DOHH2 (cell line): ENCODE data around the gene HIVEP3.

Experiments
- H3F3A ChIP-seq: fragments of 200-600 bp; sonication (generic), shearing (Covaris generic); 2 replicates; pipeline ENCODE4 v1.6.0; 2016; ENCODE audit warnings: antibody characterized with exemption, mild to moderate bottlenecking; ENCODE audit not compliant: control insufficient read depth, insufficient read depth
- H3K27ac ChIP-seq: fragments of 200-600 bp; sonication (generic); 2 replicates; pipeline ENCODE4 v1.5.1; 2014; ENCODE audit warnings: low read depth, mild to moderate bottlenecking, low read length, moderate library complexity
- H3K27me3 ChIP-seq: fragments of 200-600 bp; sonication (generic); 2 replicates; pipeline ENCODE4 v1.6.1; 2014; ENCODE audit warnings: mild to moderate bottlenecking, low read length, mixed read lengths; ENCODE audit not compliant: control insufficient read depth
- H3K36me3 ChIP-seq: fragments of 200-600 bp; sonication (generic); 2 replicates; pipeline ENCODE4 v1.6.1; 2014; ENCODE audit warnings: mild to moderate bottlenecking, low read length, moderate library complexity, mixed read lengths; ENCODE audit not compliant: control insufficient read depth
- H3K4me1 ChIP-seq: fragments of 200-600 bp; sonication (generic); 2 replicates; pipeline ENCODE4 v1.6.1; 2014; ENCODE audit warnings: mild to moderate bottlenecking, low read length, mixed read lengths; ENCODE audit not compliant: control insufficient read depth
- H3K4me2 ChIP-seq: fragments of 200-600 bp; sonication (generic); 2 replicates; pipeline ENCODE4 v1.6.0; 2014; ENCODE audit warnings: mild to moderate bottlenecking, low read length, moderate library complexity
- H3K4me3 ChIP-seq: fragments of 200-600 bp; sonication (generic); 2 replicates; pipeline ENCODE4 v1.5.1; 2014; ENCODE audit warnings: mild to moderate bottlenecking, low read length, mixed read lengths
- H3K79me2 ChIP-seq: fragments of 200-600 bp; sonication (generic); 2 replicates; pipeline ENCODE4 v1.6.1; 2014; ENCODE audit warnings: mild to moderate bottlenecking, low read length, mixed read lengths; ENCODE audit not compliant: control insufficient read depth
- H3K9me2 ChIP-seq: fragments of 200-600 bp; sonication (generic); replicated peaks from 2 replicates; pipeline ENCODE4 v1.6.1; 2014; ENCODE audit warnings: mild to moderate bottlenecking, low read length, mixed read lengths; ENCODE audit not compliant: control insufficient read depth
- H3K9me3 ChIP-seq: fragments of 200-600 bp; sonication (generic); 2 replicates; pipeline ENCODE4 v1.6.1; 2014; ENCODE audit warnings: antibody characterized with exemption, low read length, mixed read lengths; ENCODE audit not compliant: control insufficient read depth, insufficient read depth
- H4K20me1 ChIP-seq: fragments of 200-600 bp; sonication (generic); 2 replicates; pipeline ENCODE4 v1.6.0; 2014; ENCODE audit warnings: low read depth, mild to moderate bottlenecking, antibody characterized with exemption, low read length, moderate library complexity; ENCODE audit not compliant: control insufficient read depth, insufficient read depth
- EZH2phosphoT487 ChIP-seq: fragments of 200-600 bp; sonication (generic); IDR thresholded peaks from 2 replicates; pipeline ENCODE4 v1.6.1; 2017; ENCODE audit warnings: borderline replicate concordance, mild to moderate bottlenecking, antibody characterized with exemption, low read length, moderate library complexity, mixed read lengths
- TF ChIP-seq, protein P1 (sequence below): fragments of 200-600 bp; sonication (generic); IDR thresholded peaks from one replicate; pipeline ENCODE4 v1.5.1; 2014; ENCODE audit warnings: antibody characterized with exemption, mild to moderate bottlenecking, low read depth, low read length; ENCODE audit not compliant: poor library complexity, severe bottlenecking

Gene HIVEP3

DNA sequence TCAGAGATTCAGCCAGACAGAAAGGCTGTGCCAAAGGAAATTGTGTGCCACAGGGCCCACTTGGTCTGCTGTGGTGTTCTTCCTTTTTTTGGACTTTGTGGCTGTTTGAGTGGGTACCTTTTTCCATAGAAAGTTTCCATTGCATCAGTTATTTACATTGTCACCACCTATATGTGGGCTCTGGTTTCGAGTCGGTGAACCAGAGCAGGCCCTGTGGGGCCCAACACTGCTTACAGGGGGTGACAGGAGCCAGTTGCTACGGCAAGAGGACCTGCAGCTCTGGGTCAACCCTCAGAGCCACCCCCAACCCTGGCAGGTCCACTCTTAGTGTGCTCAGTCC, 277.3 kb downstream of the HIVEP3 start:
- no peaks in the 10 kb centered on the region for H3F3A ChIP-seq
- H3K27me3 ChIP-seq: no peaks in the 10 kb centered on the region
- H3K79me2 ChIP-seq: no peaks in the 10 kb centered on the region
- H3K9me3 ChIP-seq: no peaks in the 10 kb centered on the region
- H3K4me1 ChIP-seq: no peaks in the 10 kb centered on the region
- H3K4me3 ChIP-seq: no peak overlapping the region
- TF ChIP-seq, protein P1, sequence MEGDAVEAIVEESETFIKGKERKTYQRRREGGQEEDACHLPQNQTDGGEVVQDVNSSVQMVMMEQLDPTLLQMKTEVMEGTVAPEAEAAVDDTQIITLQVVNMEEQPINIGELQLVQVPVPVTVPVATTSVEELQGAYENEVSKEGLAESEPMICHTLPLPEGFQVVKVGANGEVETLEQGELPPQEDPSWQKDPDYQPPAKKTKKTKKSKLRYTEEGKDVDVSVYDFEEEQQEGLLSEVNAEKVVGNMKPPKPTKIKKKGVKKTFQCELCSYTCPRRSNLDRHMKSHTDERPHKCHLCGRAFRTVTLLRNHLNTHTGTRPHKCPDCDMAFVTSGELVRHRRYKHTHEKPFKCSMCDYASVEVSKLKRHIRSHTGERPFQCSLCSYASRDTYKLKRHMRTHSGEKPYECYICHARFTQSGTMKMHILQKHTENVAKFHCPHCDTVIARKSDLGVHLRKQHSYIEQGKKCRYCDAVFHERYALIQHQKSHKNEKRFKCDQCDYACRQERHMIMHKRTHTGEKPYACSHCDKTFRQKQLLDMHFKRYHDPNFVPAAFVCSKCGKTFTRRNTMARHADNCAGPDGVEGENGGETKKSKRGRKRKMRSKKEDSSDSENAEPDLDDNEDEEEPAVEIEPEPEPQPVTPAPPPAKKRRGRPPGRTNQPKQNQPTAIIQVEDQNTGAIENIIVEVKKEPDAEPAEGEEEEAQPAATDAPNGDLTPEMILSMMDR: no peak
- TF ChIP-seq EZH2phosphoT487: no peak
- H3K36me3 ChIP-seq: no peaks in the 10 kb centered on the region
- no peaks in the 10 kb centered on the region for H4K20me1 ChIP-seq
- no peak overlapping the region for H3K27ac ChIP-seq
- H3K9me2 ChIP-seq: no peaks in the 10 kb centered on the region
- no peak overlapping the region for H3K4me2 ChIP-seq

DNA sequence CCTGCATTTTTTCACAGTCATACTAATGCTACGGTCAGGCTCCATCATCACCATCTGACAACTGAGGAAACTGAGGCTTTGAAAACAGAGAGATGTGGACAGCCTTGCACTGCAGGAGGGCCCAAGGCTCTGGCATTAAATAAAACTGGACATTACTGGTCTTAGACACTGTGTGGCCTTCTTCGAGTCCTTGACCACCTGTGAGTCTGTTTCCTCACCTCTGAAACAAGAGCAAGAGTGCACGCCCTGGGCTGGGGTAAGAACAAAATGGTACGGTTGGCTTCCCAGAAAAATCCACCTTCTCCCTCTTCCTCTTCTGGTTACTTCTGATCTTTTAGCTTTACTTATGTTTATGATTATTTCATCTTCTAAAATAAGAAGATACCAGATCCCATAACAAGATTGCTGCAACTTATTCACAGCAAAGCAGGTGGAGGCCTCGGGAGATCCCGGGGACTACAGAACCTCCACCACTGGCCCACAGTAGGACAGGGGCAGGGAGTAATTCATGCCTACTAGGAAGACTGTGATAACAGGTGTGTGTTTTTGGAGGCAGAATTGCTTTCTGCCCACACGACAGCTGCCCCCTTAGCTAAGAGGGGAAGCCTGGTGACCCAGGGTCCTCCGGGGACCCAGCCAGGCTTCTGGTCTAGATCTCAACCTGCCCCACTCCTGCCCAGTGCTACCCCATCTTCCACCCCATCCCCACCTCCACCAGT, 277.8 kb downstream of the HIVEP3 start:
- Histone ChIP-seq H3K4me1 (no peaks in the 10 kb centered on the region), H3K27me3 (no peaks in the 10 kb centered on the region), H3K4me3 (no peak overlapping the region), H3K36me3 (no peaks in the 10 kb centered on the region), H3K4me2 (no peak overlapping the region), H3K9me3 (no peaks in the 10 kb centered on the region), H3K27ac (no peak overlapping the region), H4K20me1 (no peaks in the 10 kb centered on the region), H3K9me2 (no peaks in the 10 kb centered on the region), H3K79me2 (no peaks in the 10 kb centered on the region), H3F3A (no peaks in the 10 kb centered on the region)
- TF ChIP-seq, protein P1: no peak
- no peak for TF ChIP-seq EZH2phosphoT487

DNA sequence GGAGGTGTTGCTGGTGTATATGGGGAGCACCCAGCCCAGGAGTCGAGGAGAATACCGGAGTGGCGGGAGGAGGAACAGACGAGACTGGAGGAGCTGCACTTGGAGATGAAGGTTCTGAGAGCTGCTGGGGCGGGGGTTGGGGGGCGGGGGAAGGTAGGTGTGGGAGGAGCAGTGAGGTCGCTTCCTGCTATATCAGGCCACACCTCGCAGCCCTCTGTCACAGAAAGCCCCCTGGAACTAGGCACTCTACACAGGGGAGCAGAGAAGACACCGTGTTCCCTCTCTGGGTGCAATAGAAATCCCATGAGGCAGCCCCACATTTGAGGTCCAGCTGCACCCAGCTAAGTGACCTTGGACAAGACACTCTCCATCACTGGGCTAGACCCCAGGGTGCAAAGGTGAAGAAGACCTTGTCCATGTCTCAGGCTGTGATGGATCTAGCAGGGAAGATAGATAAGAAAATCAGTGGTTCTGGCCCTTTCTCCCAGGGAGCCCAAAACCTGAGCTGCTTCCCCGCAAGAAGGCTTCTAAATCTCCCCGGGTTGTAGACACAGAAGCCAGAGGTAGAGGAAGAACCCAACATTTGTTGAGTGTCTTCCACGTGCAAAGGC, 278.5 kb downstream of the HIVEP3 start:
- no peak overlapping the region for H3K27ac ChIP-seq
- H3F3A ChIP-seq: no peaks in the 10 kb centered on the region
- H3K9me3 ChIP-seq: no peaks in the 10 kb centered on the region
- no peaks in the 10 kb centered on the region for H3K79me2 ChIP-seq
- H3K27me3 ChIP-seq: no peaks in the 10 kb centered on the region
- no peaks in the 10 kb centered on the region for H3K9me2 ChIP-seq
- H3K4me3 ChIP-seq: no peak overlapping the region
- no peaks in the 10 kb centered on the region for H4K20me1 ChIP-seq
- H3K36me3 ChIP-seq: no peaks in the 10 kb centered on the region
- no peak overlapping the region for H3K4me2 ChIP-seq
- H3K4me1 ChIP-seq: no peaks in the 10 kb centered on the region
- TF ChIP-seq, protein P1: no peak
- TF ChIP-seq EZH2phosphoT487: no peak
